Measurements from ENCODE around the gene AIF1L.
A peak's percentile ranks its signal among the peaks of the same experiment; 100 is the strongest.
"Not testable (repeated sequence)": the region's sequence is repeated elsewhere in the genome, so short reads cannot be mapped to it uniquely, and the experiment has no call there.

Gene AIF1L

GRCh38 chr9:131103535-131103934, 7.2 kb downstream of the AIF1L start:
- Histone ChIP-seq H3K36me3 (ENCODE audit: control insufficient read depth, insufficient read depth, low read length, severe bottlenecking) (no peaks in the 10 kb centered on the region), H3K9ac (ENCODE audit: low read length) (no peak overlapping the region)

DNA sequence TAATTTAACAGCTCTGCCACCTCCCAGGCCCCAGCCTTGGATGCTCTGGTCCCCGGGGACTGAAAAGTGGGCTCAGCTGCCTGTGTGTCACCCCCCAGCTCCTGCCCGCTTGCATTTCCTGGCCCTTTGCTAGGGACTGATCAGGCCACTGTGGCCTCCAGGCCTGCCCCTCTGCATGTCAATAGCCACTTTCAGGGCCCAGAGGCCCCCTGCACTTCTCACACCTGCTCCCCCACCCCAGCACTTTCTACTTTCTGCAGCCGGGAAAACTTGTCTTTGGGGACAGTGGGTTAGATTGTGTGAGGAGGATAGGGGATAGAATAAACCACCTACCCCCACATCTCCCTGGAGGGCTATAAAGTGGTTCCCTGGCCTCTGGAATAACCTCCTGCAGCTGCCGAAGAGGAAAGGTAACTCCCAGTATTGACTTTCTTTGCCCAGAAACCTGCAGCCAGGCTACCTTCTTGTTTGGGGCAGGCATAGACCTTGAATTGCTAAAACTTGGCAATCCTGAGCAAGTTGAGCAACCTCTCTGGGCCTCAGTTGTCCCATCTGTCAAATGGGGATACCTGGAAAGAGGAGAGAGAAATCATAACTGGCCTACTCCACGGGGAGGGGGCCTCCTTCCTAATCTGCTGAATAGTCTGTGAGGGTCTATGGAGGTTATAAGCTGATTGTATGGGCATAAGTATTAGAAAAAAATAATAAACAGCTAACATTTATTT, 7.8 kb downstream of the AIF1L start:
- H3K9ac ChIP-seq (ENCODE audit: low read length) = no peak overlapping the region
- H3K4me1 ChIP-seq (ENCODE audit: control insufficient read depth, insufficient read depth, low read length) = no peaks in the 10 kb centered on the region
- no peak for DNase-seq (ENCODE audit: low read depth)
- no peaks in the 10 kb centered on the region for H3K36me3 ChIP-seq (ENCODE audit: control insufficient read depth, insufficient read depth, low read length, severe bottlenecking)
- H3K27me3 ChIP-seq (replicated peaks; ENCODE audit: control insufficient read depth, insufficient read depth, low read length) = peaks cover 25% of the 10 kb centered on the region
- no peak overlapping the region for H3K4me3 ChIP-seq (ENCODE audit: low read length)
- H3K9me3 ChIP-seq (ENCODE audit: control insufficient read depth, low read length) = no peaks in the 10 kb centered on the region

More at GRCh38 chr9:131103535-131103934, 7.2 kb downstream of the AIF1L start:
- no peaks in the 10 kb centered on the region for H3K4me1 ChIP-seq (ENCODE audit: control insufficient read depth, insufficient read depth, low read length)
- H3K9me3 ChIP-seq (ENCODE audit: control insufficient read depth, low read length) = no peaks in the 10 kb centered on the region
- DNase-seq (ENCODE audit: low read depth) = no peak
- no peak overlapping the region for H3K4me3 ChIP-seq (ENCODE audit: low read length)
- H3K27me3 ChIP-seq (replicated peaks; ENCODE audit: control insufficient read depth, insufficient read depth, low read length) = peaks cover 32% of the 10 kb centered on the region

GRCh38 chr9:131105952-131106351, 9.6 kb downstream of the AIF1L start:
- Histone ChIP-seq H3K4me1 (ENCODE audit: control insufficient read depth, insufficient read depth, low read length) (no peaks in the 10 kb centered on the region), H3K9me3 (ENCODE audit: control insufficient read depth, low read length) (no peaks in the 10 kb centered on the region), H3K36me3 (ENCODE audit: control insufficient read depth, insufficient read depth, low read length, severe bottlenecking) (no peaks in the 10 kb centered on the region), H3K4me3 (ENCODE audit: low read length) (no peak overlapping the region), H3K27me3 (replicated peaks; ENCODE audit: control insufficient read depth, insufficient read depth, low read length) (peaks cover 23% of the 10 kb centered on the region), H3K9ac (ENCODE audit: low read length) (no peak overlapping the region)
- DNase-seq (ENCODE audit: low read depth) = no peak

- H3K36me3 ChIP-seq (ENCODE audit: control insufficient read depth, insufficient read depth, low read length, severe bottlenecking) = no peaks in the 10 kb centered on the region
- H3K27me3 ChIP-seq (replicated peaks; ENCODE audit: control insufficient read depth, insufficient read depth, low read length) = peaks cover 34% of the 10 kb centered on the region
- H3K4me1 ChIP-seq (ENCODE audit: control insufficient read depth, insufficient read depth, low read length) = no peaks in the 10 kb centered on the region
- no peaks in the 10 kb centered on the region for H3K9me3 ChIP-seq (ENCODE audit: control insufficient read depth, low read length)
- DNase-seq (ENCODE audit: low read depth) = no peak
- no peak overlapping the region for H3K4me3 ChIP-seq (ENCODE audit: low read length)
- H3K9ac ChIP-seq (ENCODE audit: low read length) = no peak overlapping the region
Observed at GRCh38 chr9:131107760-131108159, 11.4 kb downstream of the AIF1L start.

DNA sequence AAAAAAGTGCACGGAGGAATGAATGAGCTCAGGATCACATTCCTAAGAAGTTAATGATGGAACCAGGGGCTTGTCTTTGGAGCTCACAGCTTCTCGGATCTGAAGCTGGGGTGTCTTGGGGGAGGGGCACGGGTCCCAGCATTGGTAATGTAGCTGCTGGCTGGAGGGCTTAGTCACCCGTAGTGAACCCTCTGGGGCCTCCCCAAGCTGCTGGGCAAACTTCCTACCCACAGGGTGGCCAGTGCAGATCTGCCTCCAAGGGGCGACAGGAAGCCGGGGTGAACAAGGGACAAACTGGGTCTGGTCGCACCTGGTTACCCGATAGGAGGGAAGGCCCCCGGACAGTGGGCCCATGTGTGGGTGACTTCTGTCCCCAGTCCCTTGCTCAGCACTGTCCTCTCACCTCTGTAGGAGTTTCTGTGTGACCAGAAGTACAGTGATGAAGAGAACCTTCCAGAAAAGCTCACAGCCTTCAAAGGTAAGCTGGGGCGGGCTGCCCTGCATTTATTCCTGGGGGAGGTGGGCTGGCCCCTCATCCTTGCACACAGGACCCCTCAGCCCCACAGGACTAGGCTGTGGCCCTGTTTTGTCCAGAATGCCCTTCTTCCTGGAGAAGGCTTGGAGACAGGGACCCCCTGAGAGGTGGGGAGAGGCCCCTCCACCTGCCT, 15.0 kb downstream of the AIF1L start:
- Histone ChIP-seq H3K9me3 (ENCODE audit: control insufficient read depth, low read length) (no peaks in the 10 kb centered on the region), H3K27me3 (replicated peaks; ENCODE audit: control insufficient read depth, insufficient read depth, low read length) (peaks cover 24% of the 10 kb centered on the region), H3K4me3 (ENCODE audit: low read length) (no peak overlapping the region), H3K9ac (ENCODE audit: low read length) (no peak overlapping the region), H3K4me1 (ENCODE audit: control insufficient read depth, insufficient read depth, low read length) (no peaks in the 10 kb centered on the region), H3K36me3 (ENCODE audit: control insufficient read depth, insufficient read depth, low read length, severe bottlenecking) (no peaks in the 10 kb centered on the region)
- peak; percentile 9 for DNase-seq (ENCODE audit: low read depth)

GRCh38 chr9:131111854-131112311, 15.6 kb downstream of the AIF1L start:
- Histone ChIP-seq H3K9me3 (ENCODE audit: control insufficient read depth, low read length) (no peaks in the 10 kb centered on the region), H3K27me3 (replicated peaks; ENCODE audit: control insufficient read depth, insufficient read depth, low read length) (peaks cover 24% of the 10 kb centered on the region), H3K9ac (ENCODE audit: low read length) (no peak overlapping the region), H3K4me1 (ENCODE audit: control insufficient read depth, insufficient read depth, low read length) (no peaks in the 10 kb centered on the region), H3K36me3 (ENCODE audit: control insufficient read depth, insufficient read depth, low read length, severe bottlenecking) (no peaks in the 10 kb centered on the region), H3K4me3 (ENCODE audit: low read length) (no peak overlapping the region)
- DNase-seq (ENCODE audit: low read depth) = no peak

DNA sequence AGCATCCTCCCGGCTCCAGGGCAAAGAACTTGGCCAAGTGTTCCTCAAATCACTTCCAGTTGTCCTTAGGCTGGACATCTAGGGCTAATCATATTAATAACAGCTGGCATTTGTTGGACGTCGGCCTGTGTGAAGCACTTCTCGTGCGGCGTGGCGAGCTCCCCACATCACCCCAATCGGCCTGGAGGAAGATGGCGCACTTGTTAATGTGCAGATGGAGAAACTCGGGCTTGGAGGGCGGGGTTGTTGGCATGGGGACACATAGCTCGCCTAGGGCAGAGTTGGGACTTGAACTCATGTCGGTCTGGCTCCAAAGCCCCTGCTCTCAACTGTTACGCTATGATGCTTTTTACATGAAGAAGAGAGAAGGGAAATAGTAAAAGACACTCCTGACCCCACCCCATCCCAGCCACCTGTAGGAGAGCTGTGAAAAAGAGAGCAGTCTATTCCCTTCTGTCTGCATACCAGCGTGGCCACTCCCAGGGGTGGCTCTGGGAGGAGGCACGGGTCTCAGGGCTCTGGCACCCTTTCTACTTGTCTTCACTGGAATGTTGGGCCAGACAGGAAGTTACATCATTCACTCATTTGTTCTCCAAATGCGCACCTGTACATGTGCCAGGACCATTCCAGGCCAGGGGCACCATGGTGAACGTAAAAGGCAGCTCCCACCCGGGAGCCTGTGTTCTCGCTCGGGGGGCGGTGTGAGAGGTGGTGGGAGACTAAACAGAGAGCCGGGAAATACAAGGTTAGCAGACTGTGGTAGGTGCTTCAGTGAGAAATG, 16.2 kb downstream of the AIF1L start:
- H3K9me3 ChIP-seq (ENCODE audit: control insufficient read depth, low read length) = no peaks in the 10 kb centered on the region

DNA sequence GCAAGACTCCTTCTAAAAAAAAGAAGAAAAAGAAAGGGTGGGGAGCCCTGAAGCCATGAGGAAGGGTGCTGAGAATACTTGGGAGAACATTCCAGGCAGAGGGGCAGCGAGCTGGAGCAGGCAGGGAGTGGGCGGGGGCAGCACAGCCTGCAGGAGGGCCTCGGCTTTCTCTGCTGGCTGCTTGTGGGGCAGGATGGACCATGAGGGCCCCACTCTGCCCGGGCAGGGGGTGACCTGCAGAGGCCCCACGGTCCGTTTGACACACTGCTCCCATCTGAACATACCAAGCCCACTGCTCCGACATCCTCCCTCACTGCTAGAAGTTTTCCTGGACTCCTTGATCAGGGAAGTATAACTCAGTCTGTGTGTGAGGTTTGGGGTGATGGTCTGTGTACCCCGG, 17.3 kb downstream of the AIF1L start:
- Histone ChIP-seq H3K27me3 (replicated peaks; ENCODE audit: control insufficient read depth, insufficient read depth, low read length) (peaks cover 25% of the 10 kb centered on the region), H3K4me3 (ENCODE audit: low read length) (no peak overlapping the region), H3K4me1 (ENCODE audit: control insufficient read depth, insufficient read depth, low read length) (no peaks in the 10 kb centered on the region), H3K9me3 (ENCODE audit: control insufficient read depth, low read length) (no peaks in the 10 kb centered on the region), H3K9ac (ENCODE audit: low read length) (no peak overlapping the region), H3K36me3 (ENCODE audit: control insufficient read depth, insufficient read depth, low read length, severe bottlenecking) (no peaks in the 10 kb centered on the region)
- no peak for DNase-seq (ENCODE audit: low read depth)

More for the DNA sequence above, 16.2 kb downstream of the AIF1L start:
- no peaks in the 10 kb centered on the region for H3K36me3 ChIP-seq (ENCODE audit: control insufficient read depth, insufficient read depth, low read length, severe bottlenecking)
- peaks cover 26% of the 10 kb centered on the region for H3K27me3 ChIP-seq (replicated peaks; ENCODE audit: control insufficient read depth, insufficient read depth, low read length)
- H3K9ac ChIP-seq (ENCODE audit: low read length) = no peak overlapping the region
- H3K4me1 ChIP-seq (ENCODE audit: control insufficient read depth, insufficient read depth, low read length) = no peaks in the 10 kb centered on the region
- DNase-seq (ENCODE audit: low read depth) = no peak
- H3K4me3 ChIP-seq (ENCODE audit: low read length) = no peak overlapping the region

DNA sequence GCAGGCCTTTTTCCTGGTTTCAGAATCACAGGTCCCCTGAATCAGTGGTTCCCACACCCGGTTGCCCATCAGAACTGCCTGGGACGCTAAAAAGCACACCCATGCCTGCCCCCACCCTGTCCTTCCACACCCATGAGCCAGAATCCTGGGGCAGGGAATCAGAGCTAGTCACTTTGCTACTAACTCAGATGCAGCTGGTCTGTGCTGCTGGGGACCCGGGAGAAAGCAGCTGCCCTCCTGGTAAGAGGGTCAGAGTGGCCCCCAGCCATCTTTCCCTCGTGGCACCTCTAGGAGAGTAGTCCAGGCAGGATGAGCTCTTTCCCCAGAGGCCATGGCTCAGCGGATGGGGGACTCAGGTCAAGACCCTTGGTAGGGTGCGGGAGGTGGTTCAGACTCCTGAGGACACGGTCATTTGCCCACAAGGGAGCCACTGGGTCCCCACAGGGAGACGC, 17.8 kb downstream of the AIF1L start:
- H3K36me3 ChIP-seq (ENCODE audit: control insufficient read depth, insufficient read depth, low read length, severe bottlenecking) = no peaks in the 10 kb centered on the region

GRCh38 chr9:131115360-131115742, 19.0 kb downstream of the AIF1L start:
- H3K4me1 ChIP-seq (ENCODE audit: control insufficient read depth, insufficient read depth, low read length); H3K36me3 ChIP-seq (ENCODE audit: control insufficient read depth, insufficient read depth, low read length, severe bottlenecking); H3K4me3 ChIP-seq (ENCODE audit: low read length); H3K9me3 ChIP-seq (ENCODE audit: control insufficient read depth, low read length); H3K9ac ChIP-seq (ENCODE audit: low read length); DNase-seq (ENCODE audit: low read depth): not testable (repeated sequence)
- H3K27me3 ChIP-seq (replicated peaks; ENCODE audit: control insufficient read depth, insufficient read depth, low read length) = peaks cover 26% of the 10 kb centered on the region

More for the DNA sequence above, 17.8 kb downstream of the AIF1L start:
- Histone ChIP-seq H3K4me3 (ENCODE audit: low read length) (no peak overlapping the region), H3K27me3 (replicated peaks; ENCODE audit: control insufficient read depth, insufficient read depth, low read length) (peaks cover 25% of the 10 kb centered on the region), H3K9ac (ENCODE audit: low read length) (no peak overlapping the region), H3K9me3 (ENCODE audit: control insufficient read depth, low read length) (no peaks in the 10 kb centered on the region), H3K4me1 (ENCODE audit: control insufficient read depth, insufficient read depth, low read length) (no peaks in the 10 kb centered on the region)
- DNase-seq (ENCODE audit: low read depth) = no peak

All from adipocyte (in vitro differentiated cells).